Neural cell (in vitro differentiated cells): ENCODE results near the gene RASL10A.

ENCODE experiments used
- EZH2 ChIP-seq: fragments of 200-600, 300-800 bp; shearing (Covaris generic), sonication (generic); IDR thresholded peaks from 2 replicates; pipeline ENCODE4 v1.6.1; 2014; ENCODE audit warnings: antibody characterized with exemption, low read length, borderline replicate concordance, mild to moderate bottlenecking; ENCODE audit not compliant: insufficient read depth, poor library complexity, severe bottlenecking
- POLR2AphosphoS5 ChIP-seq: IDR thresholded peaks from 2 replicates; pipeline ENCODE4 v1.6.1; 2012
- TF ChIP-seq, protein P1 (sequence below): fragments of 450-650 bp; IDR thresholded peaks from 2 replicates; pipeline ENCODE4 v1.5.1; 2014; ENCODE audit warnings: antibody characterized with exemption, mild to moderate bottlenecking, moderate library complexity; ENCODE audit not compliant: poor library complexity, severe bottlenecking

DNA sequence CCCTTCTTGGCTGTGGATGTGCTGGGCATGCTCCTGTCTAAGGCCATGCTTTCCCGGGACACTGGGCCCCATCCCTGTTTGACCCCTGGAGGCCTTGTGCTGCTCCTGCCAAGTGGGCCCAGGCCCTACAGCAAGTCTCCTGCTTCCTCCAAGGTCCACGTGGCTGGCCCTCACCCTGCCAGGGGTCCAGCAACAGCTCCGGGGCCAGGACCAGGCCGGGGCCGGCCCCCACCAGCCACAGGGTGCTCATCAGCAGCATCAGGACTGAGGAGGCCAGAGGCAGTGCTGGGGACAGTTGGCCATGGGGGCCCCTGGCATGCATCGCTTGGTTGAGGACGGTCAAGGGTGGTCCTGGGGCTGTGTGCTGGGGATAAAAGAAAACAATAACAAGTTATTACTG, 50.2 kb downstream of the RASL10A start:
- TF ChIP-seq, protein P1, sequence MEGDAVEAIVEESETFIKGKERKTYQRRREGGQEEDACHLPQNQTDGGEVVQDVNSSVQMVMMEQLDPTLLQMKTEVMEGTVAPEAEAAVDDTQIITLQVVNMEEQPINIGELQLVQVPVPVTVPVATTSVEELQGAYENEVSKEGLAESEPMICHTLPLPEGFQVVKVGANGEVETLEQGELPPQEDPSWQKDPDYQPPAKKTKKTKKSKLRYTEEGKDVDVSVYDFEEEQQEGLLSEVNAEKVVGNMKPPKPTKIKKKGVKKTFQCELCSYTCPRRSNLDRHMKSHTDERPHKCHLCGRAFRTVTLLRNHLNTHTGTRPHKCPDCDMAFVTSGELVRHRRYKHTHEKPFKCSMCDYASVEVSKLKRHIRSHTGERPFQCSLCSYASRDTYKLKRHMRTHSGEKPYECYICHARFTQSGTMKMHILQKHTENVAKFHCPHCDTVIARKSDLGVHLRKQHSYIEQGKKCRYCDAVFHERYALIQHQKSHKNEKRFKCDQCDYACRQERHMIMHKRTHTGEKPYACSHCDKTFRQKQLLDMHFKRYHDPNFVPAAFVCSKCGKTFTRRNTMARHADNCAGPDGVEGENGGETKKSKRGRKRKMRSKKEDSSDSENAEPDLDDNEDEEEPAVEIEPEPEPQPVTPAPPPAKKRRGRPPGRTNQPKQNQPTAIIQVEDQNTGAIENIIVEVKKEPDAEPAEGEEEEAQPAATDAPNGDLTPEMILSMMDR, result no peak
- TF ChIP-seq POLR2AphosphoS5 (no peak), EZH2 (no peak)
